ENCODE measurements around the gene ADD1.

The ADD1 gene

GRCh38 chr4:2935762-2936743, 92.4 kb downstream of the ADD1 start:
- Histone ChIP-seq H3K36me3 (ENCODE audit: control insufficient read depth, low read length) (peaks cover 64% of the 10 kb centered on the region), H3K4me3 (ENCODE audit: low read length) (peak overlapping the region; percentile 85), H3K4me1 (ENCODE audit: control insufficient read depth, low read length) (peaks cover 66% of the 10 kb centered on the region), H3K4me2 (ENCODE audit: low read length) (peak overlapping the region; percentile 91), H3K27me3 (ENCODE audit: control insufficient read depth, low read length) (no peaks in the 10 kb centered on the region), H3K79me2 (ENCODE audit: control insufficient read depth, low read length) (peaks cover 39% of the 10 kb centered on the region), H3K27ac (ENCODE audit: low read depth, low read length) (peak overlapping the region; percentile 51), H3K9me2 (replicated peaks; ENCODE audit: control insufficient read depth, low read length) (no peaks in the 10 kb centered on the region), H3K9me3 (ENCODE audit: control insufficient read depth, insufficient read depth, low read length) (no peaks in the 10 kb centered on the region), H3F3A (ENCODE audit: control insufficient read depth, insufficient read depth) (peaks cover 26% of the 10 kb centered on the region), H4K20me1 (ENCODE audit: control insufficient read depth, insufficient read depth, low read depth, low read length) (no peaks in the 10 kb centered on the region)
- TF ChIP-seq EZH2phosphoT487 (IDR thresholded peaks at IDR 0.05; ENCODE audit: borderline replicate concordance, low read length): no peak
- TF ChIP-seq, protein P1, sequence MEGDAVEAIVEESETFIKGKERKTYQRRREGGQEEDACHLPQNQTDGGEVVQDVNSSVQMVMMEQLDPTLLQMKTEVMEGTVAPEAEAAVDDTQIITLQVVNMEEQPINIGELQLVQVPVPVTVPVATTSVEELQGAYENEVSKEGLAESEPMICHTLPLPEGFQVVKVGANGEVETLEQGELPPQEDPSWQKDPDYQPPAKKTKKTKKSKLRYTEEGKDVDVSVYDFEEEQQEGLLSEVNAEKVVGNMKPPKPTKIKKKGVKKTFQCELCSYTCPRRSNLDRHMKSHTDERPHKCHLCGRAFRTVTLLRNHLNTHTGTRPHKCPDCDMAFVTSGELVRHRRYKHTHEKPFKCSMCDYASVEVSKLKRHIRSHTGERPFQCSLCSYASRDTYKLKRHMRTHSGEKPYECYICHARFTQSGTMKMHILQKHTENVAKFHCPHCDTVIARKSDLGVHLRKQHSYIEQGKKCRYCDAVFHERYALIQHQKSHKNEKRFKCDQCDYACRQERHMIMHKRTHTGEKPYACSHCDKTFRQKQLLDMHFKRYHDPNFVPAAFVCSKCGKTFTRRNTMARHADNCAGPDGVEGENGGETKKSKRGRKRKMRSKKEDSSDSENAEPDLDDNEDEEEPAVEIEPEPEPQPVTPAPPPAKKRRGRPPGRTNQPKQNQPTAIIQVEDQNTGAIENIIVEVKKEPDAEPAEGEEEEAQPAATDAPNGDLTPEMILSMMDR (IDR thresholded peaks at IDR 0.05; ENCODE audit: low read depth, low read length, poor library complexity, severe bottlenecking): no peak

- no peak for TF ChIP-seq EZH2phosphoT487 (IDR thresholded peaks at IDR 0.05; ENCODE audit: borderline replicate concordance, low read length)
- TF ChIP-seq, protein P1 (IDR thresholded peaks at IDR 0.05; ENCODE audit: low read depth, low read length, poor library complexity, severe bottlenecking): no peak
- H3K4me3 ChIP-seq (ENCODE audit: low read length): peak overlapping the region; percentile 85
- H4K20me1 ChIP-seq (ENCODE audit: control insufficient read depth, insufficient read depth, low read depth, low read length): no peaks in the 10 kb centered on the region
These were observed 93.1 kb downstream of the ADD1 start for GRCh38 chr4:2936773-2937145.

DNA sequence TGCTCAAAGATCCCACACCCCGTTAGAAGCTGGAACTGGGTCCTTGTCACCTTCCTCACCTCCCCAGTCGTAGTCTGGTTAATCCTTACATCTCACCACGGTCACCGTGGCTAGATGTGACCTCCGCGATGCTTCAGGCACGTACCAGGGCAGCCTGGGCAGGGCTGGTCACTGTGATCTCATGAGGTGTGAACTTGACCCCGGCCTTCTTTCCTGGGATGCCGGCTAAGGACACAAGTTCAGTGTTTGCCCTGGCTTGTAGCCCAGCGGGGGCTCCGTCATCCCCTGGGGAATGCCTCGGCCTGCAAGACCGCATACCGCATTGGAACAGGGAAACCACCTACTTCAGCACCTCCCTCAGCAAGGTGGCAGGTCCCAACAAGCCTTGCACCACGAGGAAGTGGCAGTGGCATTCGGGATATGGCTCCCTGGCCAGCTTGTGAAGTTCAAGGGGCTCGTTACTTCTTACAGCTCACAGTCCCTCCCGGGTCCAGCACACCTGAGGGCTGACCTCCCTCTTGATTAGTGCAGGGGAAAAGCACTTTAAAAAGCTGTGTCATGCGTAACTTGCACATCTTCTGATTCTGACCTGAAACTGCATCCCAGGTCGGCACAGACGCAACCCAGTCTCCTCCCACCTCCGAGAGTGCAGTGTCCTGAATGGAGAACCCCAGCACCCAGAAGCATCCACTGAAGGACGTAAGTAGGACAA, 93.7 kb downstream of the ADD1 start:
- Histone ChIP-seq H3K4me3 (ENCODE audit: low read length) (peak overlapping the region; percentile 85), H3K36me3 (ENCODE audit: control insufficient read depth, low read length) (peaks cover 68% of the 10 kb centered on the region), H3K4me2 (ENCODE audit: low read length) (peak overlapping the region; percentile 91), H4K20me1 (ENCODE audit: control insufficient read depth, insufficient read depth, low read depth, low read length) (no peaks in the 10 kb centered on the region), H3K9me2 (replicated peaks; ENCODE audit: control insufficient read depth, low read length) (no peaks in the 10 kb centered on the region), H3K4me1 (ENCODE audit: control insufficient read depth, low read length) (peaks cover 53% of the 10 kb centered on the region), H3K27ac (ENCODE audit: low read depth, low read length) (peak overlapping the region; percentile 51), H3K9me3 (ENCODE audit: control insufficient read depth, insufficient read depth, low read length) (no peaks in the 10 kb centered on the region), H3F3A (ENCODE audit: control insufficient read depth, insufficient read depth) (peaks cover 26% of the 10 kb centered on the region), H3K27me3 (ENCODE audit: control insufficient read depth, low read length) (no peaks in the 10 kb centered on the region), H3K79me2 (ENCODE audit: control insufficient read depth, low read length) (peaks cover 34% of the 10 kb centered on the region)
- TF ChIP-seq EZH2phosphoT487 (IDR thresholded peaks at IDR 0.05; ENCODE audit: borderline replicate concordance, low read length): no peak
- TF ChIP-seq, protein P1 (IDR thresholded peaks at IDR 0.05; ENCODE audit: low read depth, low read length, poor library complexity, severe bottlenecking): no peak

More at GRCh38 chr4:2936773-2937145, 93.1 kb downstream of the ADD1 start:
- peak overlapping the region; percentile 91 for H3K4me2 ChIP-seq (ENCODE audit: low read length)
- peaks cover 34% of the 10 kb centered on the region for H3K79me2 ChIP-seq (ENCODE audit: control insufficient read depth, low read length)
- no peaks in the 10 kb centered on the region for H3K9me2 ChIP-seq (replicated peaks; ENCODE audit: control insufficient read depth, low read length)
- H3K9me3 ChIP-seq (ENCODE audit: control insufficient read depth, insufficient read depth, low read length): no peaks in the 10 kb centered on the region
- peaks cover 26% of the 10 kb centered on the region for H3F3A ChIP-seq (ENCODE audit: control insufficient read depth, insufficient read depth)
- peaks cover 65% of the 10 kb centered on the region for H3K36me3 ChIP-seq (ENCODE audit: control insufficient read depth, low read length)
- H3K27ac ChIP-seq (ENCODE audit: low read depth, low read length): peak overlapping the region; percentile 51
- no peaks in the 10 kb centered on the region for H3K27me3 ChIP-seq (ENCODE audit: control insufficient read depth, low read length)
- peaks cover 59% of the 10 kb centered on the region for H3K4me1 ChIP-seq (ENCODE audit: control insufficient read depth, low read length)

All from DOHH2 (cell line).